GM23248 (cell line): Measurements from ENCODE around the gene SFN. TPM values are rescaled to one million over a fixed set of nuclear protein-coding genes. Genes with fewer than 3 reads are reported as not detected.
"Not testable (repeated sequence)": the region's sequence is repeated elsewhere in the genome, so short reads cannot be mapped to it uniquely, and the experiment has no call there.

ENCODE experiments used
- DNase-seq: peaks from one replicate; pipeline ENCODE4 v3.0.0-alpha.2; 2015
- H2AFZ ChIP-seq: fragments of 200-600 bp; sonication (generic); 2 replicates; pipeline ENCODE4 v1.6.1; 2016; ENCODE audit warnings: antibody characterized with exemption
- H3F3A ChIP-seq: fragments of 200-600 bp; sonication (generic); 2 replicates; pipeline ENCODE4 v1.6.1; 2016; ENCODE audit warnings: mild to moderate bottlenecking, antibody characterized with exemption, mixed run types; ENCODE audit not compliant: insufficient read depth
- H3K27ac ChIP-seq: fragments of 200-600 bp; sonication (generic); 2 replicates; pipeline ENCODE4 v1.5.1; 2016; ENCODE audit warnings: mild to moderate bottlenecking
- H3K27me3 ChIP-seq: fragments of 200-600 bp; sonication (generic); replicated peaks from 2 replicates; pipeline ENCODE4 v1.6.1; 2016; ENCODE audit warnings: mild to moderate bottlenecking; ENCODE audit not compliant: insufficient read depth
- H3K36me3 ChIP-seq: fragments of 200-600 bp; sonication (generic); 2 replicates; pipeline ENCODE4 v1.6.1; 2016; ENCODE audit warnings: low read depth, mild to moderate bottlenecking
- H3K4me1 ChIP-seq: fragments of 200-600 bp; sonication (generic); 2 replicates; pipeline ENCODE4 v1.6.1; 2016; ENCODE audit warnings: mild to moderate bottlenecking; ENCODE audit not compliant: insufficient read depth
- H3K4me2 ChIP-seq: fragments of 200-600 bp; sonication (generic); one replicate; pipeline ENCODE4 v1.6.1; 2016; ENCODE audit warnings: mild to moderate bottlenecking; ENCODE audit not compliant: unreplicated experiment
- H3K4me3 ChIP-seq: fragments of 200-600 bp; sonication (generic); 2 replicates; pipeline ENCODE4 v1.5.1; 2016; ENCODE audit warnings: mild to moderate bottlenecking
- H3K79me2 ChIP-seq: fragments of 200-600 bp; sonication (generic); 2 replicates; pipeline ENCODE4 v1.6.1; 2016; ENCODE audit warnings: mild to moderate bottlenecking; ENCODE audit not compliant: insufficient read depth
- H3K9ac ChIP-seq: fragments of 200-600 bp; sonication (generic); 2 replicates; pipeline ENCODE4 v1.6.1; 2016; ENCODE audit warnings: mild to moderate bottlenecking
- H3K9me2 ChIP-seq: fragments of 200-600 bp; sonication (generic); 2 replicates; pipeline ENCODE4 v1.6.1; 2016; ENCODE audit warnings: mixed run types, mild to moderate bottlenecking, moderate library complexity; ENCODE audit not compliant: insufficient read depth
- H3K9me3 ChIP-seq: fragments of 200-600 bp; sonication (generic); one replicate; pipeline ENCODE4 v1.6.1; 2017; ENCODE audit warnings: low read depth
- H4K20me1 ChIP-seq: fragments of 200-600 bp; sonication (generic); 2 replicates; pipeline ENCODE4 v1.6.0; 2016; ENCODE audit not compliant: insufficient read depth
- EZH2 ChIP-seq: fragments of 200-600 bp; sonication (generic); IDR thresholded peaks from 2 replicates; pipeline ENCODE4 v1.6.1; 2018; ENCODE audit warnings: antibody characterized with exemption, mild to moderate bottlenecking; ENCODE audit not compliant: insufficient read depth, poor library complexity, severe bottlenecking
- EZH2phosphoT487 ChIP-seq: fragments of 200-600 bp; sonication (generic); IDR thresholded peaks from 2 replicates; pipeline ENCODE4 v1.6.1; 2018; ENCODE audit warnings: antibody characterized with exemption, moderate library complexity, mild to moderate bottlenecking, low read depth; ENCODE audit not compliant: insufficient read depth
- WGBS, 2 experiments: methylation state at CpG; one replicate each; pipeline ENCODE4 v1.1.6; 2015 to 2017; ENCODE audit warnings: low lambda C conversion rate in 2 of 2, low coverage in 1 of 2; ENCODE audit errors: missing lambda C conversion rate in 2 of 2; 5-methylcytosine and 5-hydroxymethylcytosine counted together
- in situ Hi-C: fragments of 300-500 bp; cut with MboI; formaldehyde crosslinking; loops from 2 replicates; pipeline ENCODE4 v1.15.0; 2020
- polyA plus RNA-seq: library from polyadenylated mRNA; unstranded; fragments of >200 nt; fragmentation: Nextera tagmentation; extraction: Ambion mirVana; gene quantifications from 2 replicates; pipeline ENCODE4 v1.2.1, GENCODE V29; 2016
- total RNA-seq: library from RNA; depleted of rRNA; stranded (reverse); fragments of >200 nt; shearing (Covaris generic); gene quantifications from 2 replicates; pipeline ENCODE4 v1.2.3, GENCODE V29; 2014

The SFN gene
- total and polyA plus RNA-seq, 2 experiments from 2014 or later = not detected

DNA sequence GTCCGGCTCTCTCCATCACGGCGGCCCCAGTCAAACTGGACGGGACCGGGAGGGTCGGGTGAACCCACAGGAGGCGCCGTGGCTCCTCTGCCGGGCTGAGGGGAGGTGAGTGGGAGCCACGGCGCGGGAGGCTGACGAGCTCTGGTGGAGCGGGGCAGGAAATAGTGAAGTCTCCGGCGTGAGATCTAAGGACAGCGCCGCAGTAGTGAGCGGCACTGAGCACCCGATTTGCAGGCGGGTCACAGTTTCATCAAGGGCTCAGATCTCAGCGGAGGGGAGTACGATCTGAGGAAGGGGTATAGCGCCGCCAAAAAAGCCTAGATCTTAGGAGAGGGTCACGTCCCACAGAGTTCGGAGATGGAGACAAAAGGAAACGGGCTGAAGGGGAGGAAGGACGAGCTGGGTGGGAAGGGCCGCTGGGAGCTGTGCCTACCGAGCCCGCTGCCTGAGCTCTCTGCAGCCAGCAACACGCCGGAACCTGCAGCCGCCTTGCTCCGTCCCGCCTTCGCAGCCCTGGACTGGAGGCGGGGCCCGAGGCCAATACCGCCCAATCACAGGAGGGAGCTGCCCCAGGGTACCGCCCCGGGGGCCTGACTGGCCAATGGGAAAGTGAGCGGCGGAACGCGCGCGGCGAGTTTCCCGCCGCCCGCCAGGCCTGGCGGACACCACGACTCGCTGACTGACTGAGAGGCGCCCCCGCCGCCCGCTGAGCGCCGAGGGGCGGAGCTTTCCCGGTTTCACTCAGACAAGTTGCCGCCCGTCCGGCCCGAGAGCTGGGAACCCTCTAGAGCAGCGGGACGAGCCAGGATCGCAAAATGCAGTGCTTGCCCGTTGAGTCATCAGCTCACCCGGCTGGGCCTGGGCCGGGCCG lies 1.9 kb downstream of the SFN start:
- Histone ChIP-seq H3K36me3 (no peaks in the 10 kb centered on the region), H3K27ac (peak overlapping the region; percentile 98), H3K4me1 (no peaks in the 10 kb centered on the region), H3K27me3 (no peaks in the 10 kb centered on the region), H3K9me2 (no peaks in the 10 kb centered on the region), H3F3A (0 out of 2 replicates have a peak, but pooled peaks cover 10% of the 10 kb centered on the region), H2AFZ (peak overlapping the region; percentile 99), H3K9ac (peak overlapping the region; percentile 91), H3K4me2 (peak overlapping the region; percentile 94), H3K79me2 (no peaks in the 10 kb centered on the region), H3K4me3 (peak overlapping the region; percentile 80), H4K20me1 (no peaks in the 10 kb centered on the region), H3K9me3 (no peaks in the 10 kb centered on the region)
- WGBS, 2 experiments = 1% methylated on average over 44 to 72 of the region's 75 CpGs
- peak; percentile 99 for DNase-seq
- no peak for TF ChIP-seq EZH2
- TF ChIP-seq EZH2phosphoT487 = no peak
- in situ Hi-C loops = no loop called here

DNA sequence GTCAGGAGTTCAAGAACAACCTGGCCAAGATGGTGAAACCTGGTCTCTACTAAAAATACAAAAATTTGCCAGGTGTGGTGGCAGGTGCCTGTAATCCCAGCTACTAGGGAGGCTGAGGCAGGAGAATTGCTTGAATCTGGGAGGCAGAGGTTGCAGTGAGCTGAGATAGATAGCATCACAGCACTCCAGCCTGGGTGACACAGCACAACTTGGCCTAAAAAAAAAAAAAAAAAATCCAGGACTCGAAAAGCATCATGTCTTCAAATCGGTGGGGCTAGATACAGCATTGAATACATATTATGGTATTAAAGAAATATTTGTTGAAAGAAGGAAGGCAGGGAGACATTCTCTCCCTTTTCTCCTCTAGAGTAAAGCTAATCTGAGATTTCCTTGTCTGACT lies 10.1 kb downstream of the SFN start:
- DNase-seq = peak; percentile 21
- H3K27me3 ChIP-seq, H3F3A ChIP-seq, H3K36me3 ChIP-seq, H3K9me2 ChIP-seq, in situ Hi-C loops, H4K20me1 ChIP-seq, H3K4me2 ChIP-seq, H3K4me1 ChIP-seq, H3K79me2 ChIP-seq, H3K9me3 ChIP-seq, H3K9ac ChIP-seq, H2AFZ ChIP-seq, H3K27ac ChIP-seq, H3K4me3 ChIP-seq: not testable (repeated sequence)
- WGBS, 2 experiments = 50 to 55% methylated on average over 2 of the region's 2 CpGs

DNA sequence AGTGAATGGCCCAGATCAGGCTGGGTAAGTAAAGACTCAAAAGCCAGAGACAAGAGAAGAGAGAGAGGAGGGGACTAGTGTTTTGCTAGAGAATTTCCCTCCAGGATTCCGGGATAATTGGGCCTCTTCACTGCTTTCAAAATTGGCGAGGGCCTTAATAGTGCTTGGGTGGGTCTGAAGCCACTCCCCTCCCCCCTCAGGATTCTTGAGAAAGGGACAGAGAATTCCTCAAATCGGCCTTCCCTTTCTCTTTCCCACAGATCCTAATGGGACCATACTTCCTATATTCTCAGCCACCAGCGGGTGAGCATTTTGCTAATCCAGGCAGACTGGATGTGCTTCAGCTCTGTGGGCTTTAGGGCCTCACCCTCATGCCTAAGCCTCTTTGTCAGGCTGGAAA lies 11.9 kb downstream of the SFN start:
- H2AFZ ChIP-seq = no peak overlapping the region
- H3K79me2 ChIP-seq = no peaks in the 10 kb centered on the region
- TF ChIP-seq EZH2phosphoT487 (no peak), EZH2 (no peak)
- H3K27ac ChIP-seq = no peak overlapping the region
- no peaks in the 10 kb centered on the region; the same call in 1 of the 2 replicates for H3K4me1 ChIP-seq
- no peaks in the 10 kb centered on the region for H4K20me1 ChIP-seq
- no peaks in the 10 kb centered on the region for H3K9me2 ChIP-seq
- H3K4me2 ChIP-seq = no peak overlapping the region
- no peaks in the 10 kb centered on the region for H3K27me3 ChIP-seq
- peaks cover 14% of the 10 kb centered on the region; the same call in 1 of the 2 replicates for H3F3A ChIP-seq
- 71 to 91% methylated on average over 3 to 4 of the region's 4 CpGs for WGBS, 2 experiments
- in situ Hi-C loops = no loop called here
- H3K9me3 ChIP-seq = no peaks in the 10 kb centered on the region
- H3K36me3 ChIP-seq = peaks cover 10% of the 10 kb centered on the region; the same call in 1 of the 2 replicates
- DNase-seq = no peak
- no peak overlapping the region for H3K4me3 ChIP-seq
- no peak overlapping the region for H3K9ac ChIP-seq

DNA sequence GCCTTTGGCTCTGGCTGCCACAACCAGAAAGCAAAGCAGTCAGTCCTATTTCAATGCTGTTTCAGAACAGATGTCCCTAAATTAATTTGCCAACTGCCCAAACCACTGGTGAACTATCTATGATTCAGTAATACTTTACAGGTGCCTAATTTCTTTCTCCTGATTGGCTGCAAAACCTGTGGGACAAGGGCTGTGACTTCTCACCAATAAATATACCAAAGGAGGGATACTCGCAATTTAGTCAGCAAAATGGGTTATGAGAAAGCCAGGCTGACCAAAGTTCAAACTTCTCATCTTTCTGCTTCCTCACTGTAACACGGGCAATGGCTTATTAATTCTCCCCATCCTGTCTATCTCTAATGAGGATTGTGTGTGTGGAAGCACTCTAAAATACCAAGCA lies 14.4 kb downstream of the SFN start:
- no peak for TF ChIP-seq EZH2phosphoT487
- TF ChIP-seq EZH2 = no peak
- Histone ChIP-seq H3K4me1 (no peaks in the 10 kb centered on the region; the same call in 1 of the 2 replicates), H3F3A (peaks cover 21% of the 10 kb centered on the region; the same call in 1 of the 2 replicates), H3K9me3 (no peaks in the 10 kb centered on the region), H2AFZ (no peak overlapping the region), H3K4me3 (no peak overlapping the region), H3K27ac (no peak overlapping the region), H3K9ac (no peak overlapping the region), H4K20me1 (no peaks in the 10 kb centered on the region), H3K79me2 (no peaks in the 10 kb centered on the region), H3K9me2 (no peaks in the 10 kb centered on the region), H3K4me2 (no peak overlapping the region), H3K36me3 (peaks cover 18% of the 10 kb centered on the region), H3K27me3 (no peaks in the 10 kb centered on the region)
- in situ Hi-C loops = no loop called here
- WGBS, 2 experiments = 65 to 67% methylated on average over 2 of the region's 2 CpGs
- no peak for DNase-seq
